Stromal cell of bone marrow (primary cell): Measurements from ENCODE around the gene SETD5.
A peak's percentile ranks its signal among the peaks of the same experiment; 100 is the strongest.
"Not testable (repeated sequence)": the region's sequence is repeated elsewhere in the genome, so short reads cannot be mapped to it uniquely, and the experiment has no call there.

ENCODE experiments used
- DNase-seq: peaks from one replicate; pipeline ENCODE4 v3.0.0-alpha.2; 2012; ENCODE audit warnings: low read depth

The SETD5 gene

DNA sequence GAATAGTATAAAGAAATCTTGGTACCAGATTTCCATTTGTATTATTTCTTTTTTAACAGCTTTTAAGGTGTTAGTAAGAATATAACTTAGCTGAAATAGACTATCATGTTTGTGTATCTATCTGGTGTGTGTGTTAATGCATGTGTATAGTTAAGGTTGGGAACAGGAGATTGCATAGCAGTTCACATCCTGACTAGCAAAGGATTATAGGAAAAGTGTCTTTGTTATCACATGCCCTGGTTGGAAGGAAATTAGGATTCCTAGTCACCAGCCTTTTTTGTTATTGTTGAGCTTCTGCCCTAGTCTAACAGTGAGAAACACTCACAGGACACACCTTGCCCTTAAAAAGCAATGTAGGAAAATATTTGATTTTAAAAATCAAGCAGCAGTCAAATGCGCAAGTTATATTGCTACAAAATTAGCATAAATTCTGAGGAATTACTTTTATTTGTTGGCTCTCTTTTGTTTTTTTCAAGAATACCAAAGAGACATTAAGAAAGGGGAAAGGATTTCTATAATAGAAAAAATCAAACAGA lies 58.2 kb downstream of the SETD5 start:
- no peak for DNase-seq

DNA sequence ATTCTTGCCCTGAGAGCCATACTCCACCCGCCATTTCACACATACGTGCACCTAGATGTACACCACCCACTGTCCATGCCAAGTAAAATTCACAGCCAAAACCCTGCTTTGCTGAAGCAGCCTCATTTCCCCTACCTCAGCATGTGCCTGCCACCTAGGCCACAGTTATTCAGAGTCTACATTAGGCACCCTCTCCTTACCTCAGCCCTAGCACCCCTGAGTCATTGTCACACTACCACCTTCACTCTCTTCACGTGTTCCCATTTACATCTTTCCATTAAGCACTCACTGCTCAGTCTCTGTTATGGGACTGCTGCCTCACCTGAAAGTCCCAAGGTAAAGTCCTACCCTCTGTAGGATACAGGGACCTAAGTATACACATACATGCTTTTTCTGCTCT lies 70.0 kb downstream of the SETD5 start:
- DNase-seq, result no peak

DNA sequence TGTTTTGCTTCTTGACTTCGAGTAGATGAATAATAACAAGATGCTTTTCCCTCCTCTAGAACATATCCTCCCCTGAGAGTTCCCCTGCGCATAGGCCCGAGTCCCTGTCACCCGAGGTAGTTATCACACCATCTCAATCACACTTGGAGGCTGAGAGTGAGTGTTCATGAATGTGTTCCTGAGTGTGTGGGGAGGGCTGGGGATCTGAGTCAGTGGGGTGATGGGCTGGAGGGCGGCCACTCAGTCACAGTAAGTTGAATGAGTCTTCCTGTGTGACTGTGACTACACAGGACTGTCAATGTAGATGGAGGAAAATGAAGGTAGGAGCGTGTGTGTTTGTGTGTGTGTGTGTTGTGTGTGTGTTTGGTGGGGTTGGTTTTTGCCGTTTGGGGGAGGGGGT lies 71.0 kb downstream of the SETD5 start:
- DNase-seq, result no peak

DNA sequence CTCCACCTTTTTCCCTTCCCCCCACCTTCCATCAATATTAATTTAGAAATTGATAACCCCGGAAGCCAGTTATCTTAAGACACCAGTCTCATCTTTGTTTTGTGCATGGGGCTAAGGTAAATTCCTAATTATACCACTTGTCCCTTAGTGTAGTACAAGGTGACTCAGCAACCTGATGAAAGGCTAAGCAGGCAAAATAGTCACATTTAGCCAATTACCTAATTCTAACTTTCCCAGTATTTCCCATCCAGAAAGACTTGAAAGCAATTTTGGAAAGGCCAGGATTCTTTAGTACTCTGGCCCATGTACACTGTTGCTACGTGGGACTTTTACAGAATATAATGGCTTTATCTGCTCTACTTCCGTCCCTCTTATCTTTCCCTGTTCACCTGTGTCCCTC lies 72.6 kb downstream of the SETD5 start:
- no peak for DNase-seq

DNA sequence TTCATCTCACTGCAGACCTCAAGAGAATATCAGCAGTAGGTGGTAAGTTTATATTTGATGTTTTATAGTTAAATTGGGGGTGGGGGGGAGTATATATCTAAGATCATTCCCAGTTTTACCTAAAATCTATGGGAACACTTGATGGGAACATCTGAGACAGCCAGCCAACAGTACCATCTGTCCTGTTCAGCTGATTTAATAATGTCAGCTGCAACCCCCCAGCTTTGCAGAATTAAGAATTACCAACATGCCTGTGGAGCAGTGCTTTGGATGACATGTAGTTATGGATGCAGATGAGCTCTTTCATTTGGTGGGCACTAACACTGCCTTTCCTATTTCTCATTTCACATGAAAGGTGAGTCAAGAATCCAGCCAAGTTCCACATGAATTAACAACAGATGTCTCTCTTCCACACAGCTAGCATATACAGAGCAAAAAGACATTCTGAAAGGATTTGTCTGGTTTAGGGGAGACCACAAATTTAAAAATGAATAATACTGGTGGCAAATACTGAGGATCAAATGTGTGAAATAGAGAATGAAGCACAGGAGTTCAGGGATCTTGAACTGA lies 76.2 kb downstream of the SETD5 start:
- no peak for DNase-seq

DNA sequence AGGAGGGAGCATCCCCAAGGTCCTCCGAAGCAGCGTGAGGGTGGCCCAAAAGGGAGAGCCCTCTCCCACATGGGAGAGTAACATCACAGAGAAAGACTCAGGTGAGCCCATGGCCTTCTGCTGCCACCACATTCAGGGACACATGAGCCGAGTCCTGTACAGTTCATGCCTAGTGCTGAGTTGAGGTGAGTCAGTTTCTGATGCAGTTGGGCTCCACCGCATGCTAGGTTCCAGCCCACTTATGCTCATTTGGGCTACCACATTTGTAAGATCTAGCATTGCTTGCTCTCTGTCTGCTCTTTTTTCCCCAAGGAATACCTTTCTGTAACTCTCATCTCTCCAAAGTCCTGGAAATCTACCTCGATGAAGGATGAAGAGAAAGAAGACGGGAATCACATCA lies 77.1 kb downstream of the SETD5 start:
- no peak for DNase-seq

DNA sequence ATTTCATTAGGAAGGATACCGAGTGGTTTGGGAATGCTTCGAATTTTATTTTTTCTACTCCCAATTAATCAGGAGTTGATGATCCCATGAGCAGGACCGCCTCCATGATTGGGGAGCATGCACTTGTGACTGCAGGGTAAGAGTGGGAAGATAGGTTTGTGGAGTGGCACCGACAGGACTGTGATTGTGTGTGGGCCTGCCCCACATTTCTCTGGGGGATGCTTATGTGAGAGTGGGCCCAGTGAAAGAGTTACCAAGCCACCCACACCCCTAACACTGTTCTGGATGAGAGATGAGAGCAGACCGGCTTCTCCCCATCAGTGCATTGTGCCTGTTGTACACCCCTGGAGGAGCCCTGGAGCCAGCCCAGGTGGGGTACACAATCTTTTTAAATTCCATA lies 79.5 kb downstream of the SETD5 start:
- DNase-seq, result no peak

DNA sequence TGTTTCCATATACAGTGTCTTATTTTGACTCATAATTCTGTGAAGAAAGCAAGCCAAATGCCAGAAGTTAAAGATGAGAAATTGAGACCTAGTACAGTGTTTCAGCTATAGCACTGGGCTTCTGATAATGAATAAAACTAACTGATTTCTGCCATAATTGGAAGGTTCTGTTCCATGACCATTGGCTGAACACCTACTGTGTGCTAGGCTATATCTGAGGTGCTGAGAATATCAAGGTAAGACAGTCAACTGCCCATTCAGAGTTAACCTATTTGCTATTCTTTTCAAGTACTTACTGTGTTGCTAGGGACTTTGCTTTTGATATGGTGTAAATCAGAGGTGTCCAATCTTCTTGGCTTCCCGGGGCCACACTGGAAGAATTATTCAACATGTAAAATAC lies 82.8 kb downstream of the SETD5 start:
- DNase-seq, result no peak

DNA sequence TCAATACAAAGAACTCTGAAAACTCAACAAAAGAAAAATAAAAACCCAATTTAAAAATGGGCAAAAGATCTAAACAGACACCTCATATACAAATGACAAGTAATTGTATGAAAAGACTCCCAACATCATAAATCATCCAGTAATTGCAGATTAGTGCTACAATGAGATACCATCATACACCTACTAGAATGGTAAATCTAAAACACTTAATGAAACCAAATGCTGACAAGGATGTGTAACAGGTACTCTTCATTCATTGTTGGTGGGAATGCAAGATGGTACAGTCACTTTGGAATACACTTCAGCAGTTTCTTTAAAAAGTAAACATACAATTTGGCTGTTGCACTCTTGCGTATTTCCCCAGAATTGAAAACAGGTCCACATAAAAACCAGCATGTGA lies 87.8 kb downstream of the SETD5 start:
- no peak for DNase-seq

DNA sequence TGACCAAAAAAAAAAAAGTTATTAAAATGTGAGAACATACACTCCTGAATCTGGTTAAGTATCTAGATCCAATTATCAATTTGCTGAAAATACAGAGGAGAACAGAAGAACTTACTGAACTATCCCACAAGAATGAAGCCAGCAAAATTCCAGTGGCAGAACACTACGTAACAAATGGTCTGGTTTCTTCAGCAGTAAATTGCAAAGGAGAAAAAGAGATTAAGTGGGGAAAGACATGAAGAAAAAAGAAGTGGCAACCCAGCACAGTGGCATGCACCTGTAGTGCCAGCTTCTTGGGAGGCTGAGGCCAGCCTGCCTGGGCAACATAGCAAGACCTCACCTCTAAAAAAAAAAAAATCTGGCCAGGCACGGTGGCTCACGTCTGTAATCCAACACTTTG lies 94.1 kb downstream of the SETD5 start:
- no peak for DNase-seq

DNA sequence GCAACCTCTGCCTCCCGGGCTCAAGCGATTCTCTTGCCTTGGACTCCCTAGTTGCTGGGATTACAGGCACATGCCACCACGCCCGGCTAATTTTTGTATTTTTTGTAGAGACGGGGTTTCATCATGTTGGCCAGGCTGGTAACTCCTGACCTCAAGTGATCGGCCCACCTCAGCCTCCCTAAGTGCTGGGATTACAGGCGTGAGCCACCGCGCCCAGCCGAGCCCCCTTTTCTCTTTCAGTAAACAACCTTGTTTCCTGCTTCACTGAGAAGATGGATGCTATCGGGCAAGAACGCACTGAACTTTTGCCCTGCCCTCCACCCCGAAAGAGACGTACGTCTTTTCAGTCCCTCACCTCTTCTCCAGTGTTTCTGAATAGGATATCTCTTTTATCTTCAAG lies 96.6 kb downstream of the SETD5 start:
- not testable (repeated sequence) for DNase-seq

DNA sequence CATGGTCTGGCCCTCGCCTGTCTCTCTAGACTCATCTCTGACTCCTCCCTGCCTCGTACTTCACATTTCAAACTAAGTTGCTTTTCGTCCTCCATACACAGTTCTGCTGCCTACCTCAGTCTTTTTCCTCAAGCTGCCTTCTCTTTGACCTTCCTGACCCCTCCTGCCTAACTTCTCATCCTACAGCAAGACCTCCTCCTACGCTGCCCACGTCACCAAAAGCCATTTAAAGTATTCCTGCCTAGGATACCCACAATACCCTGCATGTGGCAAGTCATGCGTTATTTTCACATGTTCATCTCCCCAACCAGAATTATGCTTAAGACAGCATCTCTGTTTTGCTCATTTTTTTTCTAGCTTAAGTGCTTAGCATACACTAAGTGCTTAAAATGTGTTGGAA lies 99.5 kb downstream of the SETD5 start:
- no peak for DNase-seq

DNA sequence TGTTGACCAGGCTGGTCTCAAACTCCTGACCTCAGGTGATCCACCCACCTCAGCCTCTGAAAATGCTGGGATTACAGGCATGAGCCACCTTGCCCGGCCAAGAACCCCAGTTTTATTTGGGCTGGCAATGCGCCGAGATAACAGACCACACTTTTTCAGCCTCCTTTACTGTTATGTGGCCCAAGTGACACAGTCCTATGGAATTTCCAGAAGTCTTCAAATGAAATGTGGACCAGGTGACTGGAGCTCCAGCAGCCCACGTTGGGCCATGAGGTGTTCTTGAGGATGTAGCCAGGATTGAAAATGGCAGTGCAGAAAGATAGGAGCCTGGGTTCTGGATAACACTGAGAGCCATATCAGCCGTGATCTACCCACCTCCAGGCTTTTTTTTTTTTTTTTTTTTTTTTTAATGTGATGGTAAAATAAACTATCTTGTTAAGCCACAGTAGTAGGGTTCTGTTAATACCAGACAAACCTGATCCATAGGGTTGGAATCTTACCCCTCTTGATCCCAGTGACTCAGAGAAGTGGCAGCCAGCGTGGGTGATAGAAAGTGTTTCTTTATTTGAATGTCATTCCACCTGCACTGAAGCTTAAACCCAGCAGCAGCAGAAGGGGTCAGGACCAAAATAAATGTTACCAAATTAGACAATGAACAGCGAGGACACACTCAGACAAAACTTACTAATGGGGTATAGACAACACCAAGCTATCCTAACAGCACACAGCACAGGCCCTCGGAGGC lies 100.6 kb downstream of the SETD5 start:
- no peak for DNase-seq

DNA sequence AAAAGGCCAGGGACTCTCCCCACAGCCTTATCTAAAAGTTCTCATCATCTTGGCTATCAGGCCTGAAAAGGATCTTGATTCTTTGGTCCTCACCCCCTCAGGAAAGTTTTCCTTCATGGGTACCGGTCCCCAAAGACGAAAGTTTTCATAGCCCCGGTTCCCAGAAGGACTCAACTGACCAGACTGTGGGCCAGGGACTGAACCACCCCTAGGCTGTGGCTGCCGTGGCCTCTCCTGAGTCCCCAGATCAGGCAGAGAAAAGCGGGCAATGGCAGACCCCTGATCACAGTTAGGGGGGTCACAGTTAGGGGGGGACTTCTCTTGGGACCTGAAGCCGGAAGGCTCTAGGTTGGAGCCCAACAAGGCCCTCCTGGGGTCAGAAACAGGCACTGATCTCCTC lies 101.4 kb downstream of the SETD5 start:
- no peak for DNase-seq

DNA sequence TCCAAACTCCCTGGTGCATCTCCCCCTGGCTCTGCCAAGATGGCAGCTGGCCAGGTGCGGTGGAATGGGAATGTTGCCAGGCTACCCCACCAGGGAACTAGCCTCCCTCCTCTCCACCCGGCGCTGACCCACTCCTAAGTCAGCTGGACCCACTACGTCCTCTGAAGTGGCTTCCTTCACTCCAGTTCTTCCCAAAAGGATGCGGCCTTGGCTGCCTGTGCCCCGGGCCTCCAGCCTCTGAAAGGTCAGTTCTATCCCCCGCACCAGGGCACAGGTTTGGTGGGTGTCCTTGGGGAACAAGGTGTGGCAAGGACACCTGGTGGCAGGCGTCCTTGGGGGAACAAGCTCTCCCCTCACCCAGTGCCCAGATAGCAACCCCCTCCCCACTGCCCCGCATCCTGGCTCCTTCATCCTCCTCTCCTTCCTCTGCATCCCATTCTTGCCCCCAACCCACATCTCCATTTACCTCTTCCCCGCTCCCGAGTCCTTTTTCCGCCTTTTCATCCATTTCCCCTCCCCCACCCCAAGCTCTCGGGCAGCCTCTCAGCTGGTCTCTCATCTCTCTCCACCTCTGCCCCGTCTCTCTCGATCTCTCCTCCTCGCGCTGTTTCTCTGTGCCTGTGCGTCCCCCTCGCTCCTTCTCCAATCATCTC lies 102.2 kb downstream of the SETD5 start:
- DNase-seq, result no peak

DNA sequence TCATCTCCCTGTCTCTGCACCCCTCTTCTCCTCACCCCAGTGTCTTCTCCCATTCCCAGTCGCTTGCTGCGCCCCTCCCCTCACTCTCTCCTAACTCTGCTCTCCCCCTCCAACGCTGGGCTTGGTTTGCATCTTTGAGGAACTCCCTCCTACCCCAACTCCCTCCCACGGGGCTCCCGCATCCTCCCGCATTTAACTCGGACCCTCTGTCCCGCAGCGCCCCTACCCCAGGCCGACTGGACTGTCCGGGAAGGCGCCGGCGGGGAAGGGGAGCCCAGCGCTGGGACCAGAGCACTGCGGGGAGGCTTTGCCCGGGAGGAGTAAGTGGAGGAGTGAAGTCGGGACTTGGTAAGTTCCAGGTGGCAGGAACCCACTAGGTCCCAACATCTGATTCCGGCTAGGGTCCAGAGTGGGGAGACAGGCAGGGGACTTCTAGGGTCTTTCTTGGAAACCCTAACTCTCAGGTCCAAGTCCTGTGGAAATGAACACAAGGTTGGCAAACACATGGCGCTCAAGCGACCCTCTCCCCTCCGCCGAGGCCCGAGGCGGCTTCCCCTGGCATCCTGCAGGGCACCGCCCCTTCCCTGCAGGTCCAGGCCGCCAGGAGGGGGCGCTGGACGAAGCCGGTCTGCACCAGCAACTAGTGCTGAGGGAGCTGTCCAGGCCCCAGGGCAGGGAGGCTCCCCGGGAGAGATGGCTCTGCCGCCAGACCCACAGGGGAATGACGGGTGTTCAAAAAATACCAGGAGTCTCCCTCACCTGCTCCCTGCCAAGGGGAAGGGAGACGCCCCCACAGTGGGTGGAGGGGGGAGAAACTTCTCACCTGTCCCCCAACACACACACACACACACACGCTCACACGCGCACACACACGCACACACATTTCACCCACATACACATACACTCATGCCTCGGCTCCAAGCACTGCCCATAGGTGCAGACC lies 103.0 kb downstream of the SETD5 start:
- peak; percentile 20 for DNase-seq

DNA sequence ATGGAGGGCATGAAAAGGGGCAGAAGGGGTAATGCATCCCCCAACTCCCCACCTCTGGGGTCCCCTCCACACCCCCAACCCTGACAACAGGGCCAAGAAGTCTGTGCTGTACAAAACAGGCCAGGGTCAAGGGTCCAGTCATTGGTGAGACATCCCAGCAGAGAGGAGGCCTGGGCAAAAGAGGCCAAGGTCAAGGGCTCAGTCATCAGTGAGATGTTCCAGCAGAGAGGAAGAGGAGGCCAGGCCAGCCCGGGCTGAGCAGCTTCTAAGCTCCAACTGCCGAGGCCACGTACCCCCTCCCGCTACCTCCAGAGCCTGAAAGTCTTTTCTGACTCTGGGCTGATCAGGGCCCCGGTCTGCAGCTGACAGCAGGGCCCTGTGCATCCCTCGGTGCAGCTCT lies 103.8 kb downstream of the SETD5 start:
- DNase-seq, result no peak

DNA sequence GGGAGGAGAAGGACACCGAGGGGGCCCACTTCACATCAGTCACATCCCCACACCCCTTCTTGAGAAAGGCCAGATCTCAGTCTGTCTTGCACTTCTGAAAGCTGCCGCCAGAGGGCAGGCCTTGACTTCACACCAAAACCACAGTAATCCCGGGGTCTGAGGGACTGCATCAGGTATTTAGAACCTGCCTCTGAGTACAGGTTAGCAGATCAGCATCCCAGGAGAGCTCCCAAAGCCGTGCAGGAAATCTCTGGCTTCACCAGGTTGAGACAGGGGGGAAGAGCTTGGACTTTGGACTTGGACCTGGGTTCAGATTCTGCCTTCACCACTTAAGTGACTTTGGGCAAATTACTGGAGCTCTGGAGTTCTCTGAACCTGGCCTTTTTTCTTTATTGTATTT lies 105.9 kb downstream of the SETD5 start:
- peak; percentile 17 for DNase-seq

DNA sequence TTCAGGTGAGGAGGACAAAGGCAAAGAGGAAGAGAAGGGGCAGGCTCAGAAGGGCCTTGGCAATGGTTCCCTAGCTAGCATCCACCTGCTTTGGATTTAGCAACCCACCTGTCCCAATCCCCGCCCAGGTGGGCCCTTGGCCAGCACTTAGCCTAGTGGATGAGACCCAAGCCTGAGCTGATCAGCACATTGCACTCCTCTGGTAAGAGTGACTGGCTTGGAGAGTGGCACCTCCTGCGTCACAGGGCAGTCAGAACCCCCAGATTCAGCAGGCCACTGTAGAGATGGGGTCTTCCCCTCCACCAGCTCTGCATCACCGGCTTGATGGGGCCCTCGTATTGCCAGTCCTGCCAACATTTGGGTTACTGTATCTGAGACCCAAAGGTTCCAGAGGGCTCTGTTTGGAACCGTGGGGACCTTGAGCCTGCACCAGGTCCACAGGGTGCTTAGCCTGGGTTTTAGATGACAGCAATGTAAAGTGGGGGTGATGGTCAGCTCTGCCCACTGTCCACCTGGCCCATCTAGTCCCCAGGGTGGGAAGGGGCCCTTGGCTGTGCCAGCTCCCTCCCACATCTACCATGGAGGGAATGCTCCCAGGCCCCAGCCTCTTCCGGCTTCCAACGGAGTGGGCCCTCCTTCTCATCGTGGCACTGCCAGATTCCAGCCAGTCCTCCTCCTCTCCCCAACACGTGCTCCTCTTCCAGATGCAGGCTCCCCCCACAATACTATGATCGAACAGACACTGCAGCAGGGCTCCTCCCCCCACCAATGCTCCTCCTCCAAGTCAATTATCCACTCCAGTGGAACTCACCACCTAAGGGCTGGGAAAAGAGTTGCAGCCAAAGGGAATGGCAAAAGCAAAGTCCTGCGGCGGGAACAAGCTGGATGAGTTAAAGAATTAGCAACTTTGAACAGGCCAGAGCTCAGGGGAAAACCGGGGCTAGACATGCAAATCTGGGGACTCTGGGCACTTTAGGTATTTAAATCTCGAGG lies 110.5 kb downstream of the SETD5 start:
- no peak for DNase-seq

DNA sequence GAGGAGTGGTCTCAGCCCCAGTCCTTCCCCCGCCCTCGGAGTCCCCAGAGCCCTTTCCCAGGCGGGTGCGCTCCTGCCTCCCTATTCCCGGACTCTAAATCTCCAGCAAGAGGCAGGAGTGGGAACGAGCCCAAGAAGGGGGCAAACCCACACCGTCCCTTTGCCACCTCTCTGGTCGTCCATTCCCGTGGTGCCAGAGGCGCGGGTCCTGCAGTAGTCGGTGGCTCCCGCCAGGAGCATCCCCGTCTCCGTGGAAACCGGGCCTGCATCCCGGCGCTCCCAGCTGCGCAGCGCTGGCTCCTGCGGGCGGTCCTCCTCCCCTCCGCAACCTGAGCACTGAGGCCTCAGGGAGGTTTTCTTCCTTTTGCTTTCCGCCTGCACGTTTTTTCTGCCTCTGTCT lies 111.4 kb downstream of the SETD5 start:
- DNase-seq, result no peak

DNA sequence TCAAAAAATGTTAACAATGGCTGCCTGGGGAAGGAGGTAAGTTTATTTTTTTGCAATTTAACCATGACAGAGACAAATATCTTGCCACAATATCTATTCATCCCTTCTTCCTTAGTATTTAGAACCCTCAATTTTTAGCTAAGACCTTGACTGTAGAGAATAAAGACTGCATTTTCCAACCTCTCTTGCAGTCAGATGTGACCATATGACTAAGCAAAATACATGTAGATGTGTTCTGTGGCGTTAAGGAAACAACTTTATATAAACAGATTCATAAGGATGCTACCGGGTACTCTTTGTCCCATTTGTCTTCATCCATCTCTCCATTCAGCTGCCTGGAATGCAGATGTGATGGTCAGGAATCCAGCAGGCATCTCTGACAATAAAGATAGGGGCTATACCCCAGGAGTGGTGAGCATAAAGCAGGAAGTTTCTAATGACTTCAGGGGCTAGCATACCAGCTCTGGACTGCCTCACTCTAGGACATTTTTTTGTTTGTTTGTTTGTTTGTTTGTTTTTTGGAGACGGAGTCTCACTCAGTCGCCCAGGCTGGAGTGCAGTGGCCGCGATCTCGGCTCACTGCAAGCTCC lies 115.1 kb downstream of the SETD5 start:
- no peak for DNase-seq
